Measurements from ENCODE around the gene VWA8. TPM values are rescaled to one million over a fixed set of nuclear protein-coding genes. Genes with fewer than 3 reads are reported as not detected.

VWA8 gene
- total and polyA plus RNA-seq, 2 of the 8 experiments (the other 6 are each of a cell fraction or from before 2014, with no cell fraction given) = 5.9 to 19.6 TPM

- 86% methylated on average over 2 of the region's 2 CpGs; no CpG with 5 or more reads in 1 of the 2 experiments for WGBS, 2 experiments (ENCODE audit: extremely low coverage in 1 of 2, insufficient coverage in 1 of 2, insufficient read length in 1 of 2, insufficient replicate concordance in 2 of 2, low coverage in 1 of 2, low lambda C conversion rate in 2 of 2, missing lambda C conversion rate in 1 of 2)
These were observed 112.3 kb downstream of the VWA8 start for GRCh38 chr13:41848435-41849255.

More at GRCh38 chr13:41848435-41849255, 112.3 kb downstream of the VWA8 start:
- Histone ChIP-seq H3K9me3 (ENCODE audit: insufficient read depth in 2 of 2, low read depth in 1 of 2, low read length in 1 of 2) (no peaks in the 10 kb centered on the region; a peak in 1 of 4 replicates), H3K36me3 (ENCODE audit: control insufficient read depth in 2 of 4, insufficient read depth in 4 of 4, low read length in 3 of 4) (no peaks in the 10 kb centered on the region; a peak in 1 of 8 replicates), H2AK5ac (ENCODE audit: low read depth, low read length) (no peak overlapping the region), H3K14ac (ENCODE audit: insufficient read length) (no peak overlapping the region), H3K27ac (ENCODE audit: low read depth, low read length) (no peak overlapping the region), H2BK5ac (ENCODE audit: low read depth, low read length) (no peak overlapping the region), H3K23me2 (ENCODE audit: low read depth, low read length) (no peaks in the 10 kb centered on the region), H4K91ac (replicated peaks; ENCODE audit: insufficient read length, low read length) (no peak overlapping the region), H3K23ac (ENCODE audit: insufficient read length) (no peak overlapping the region), H3K9ac (replicated peaks in 1 of 4; ENCODE audit: extremely low read depth in 1 of 4, low read depth in 3 of 4, low read length in 3 of 4) (no peak overlapping the region), H3K18ac (ENCODE audit: extremely low read depth, low read length) (no peak overlapping the region), H3K56ac (replicated peaks; ENCODE audit: insufficient read length, low read depth, low read length) (no peak overlapping the region), H3K79me1 (ENCODE audit: low read depth, low read length) (no peaks in the 10 kb centered on the region), H4K8ac (ENCODE audit: extremely low read depth, insufficient read depth, low read length) (no peak overlapping the region), H2BK15ac (ENCODE audit: low read length) (no peak overlapping the region), H3K4me2 (ENCODE audit: insufficient read depth in 1 of 2, low read depth in 2 of 2, low read length in 2 of 2) (no peak overlapping the region), H3K79me2 (ENCODE audit: control insufficient read depth in 1 of 2, insufficient read depth in 2 of 2, low read length in 2 of 2) (no peaks in the 10 kb centered on the region), H4K5ac (ENCODE audit: insufficient read length, low read depth, low read length) (no peak overlapping the region), H4K20me1 (replicated peaks in 1 of 2; ENCODE audit: control insufficient read depth in 1 of 2, insufficient read depth in 2 of 2, low read length in 2 of 2) (no peaks in the 10 kb centered on the region), H2BK20ac (ENCODE audit: low read length) (no peak overlapping the region), H3K4ac (replicated peaks; ENCODE audit: insufficient read length, low read depth, low read length) (no peak overlapping the region), H3K4me1 (replicated peaks in 1 of 4; ENCODE audit: control insufficient read depth in 3 of 4, insufficient read depth in 4 of 4, low read length in 3 of 4) (no peaks in the 10 kb centered on the region), H2BK12ac (ENCODE audit: low read depth, low read length) (no peak overlapping the region), H2BK120ac (replicated peaks; ENCODE audit: low read depth, low read length) (no peak overlapping the region), H3K4me3 (ENCODE audit: extremely low read depth in 1 of 4, insufficient read depth in 2 of 4, low read depth in 3 of 4, low read length in 4 of 4) (no peak overlapping the region), H2AFZ (ENCODE audit: low read length) (no peak overlapping the region), H3K27me3 (replicated peaks in 1 of 4; ENCODE audit: control insufficient read depth in 3 of 4, extremely low read depth in 1 of 4, insufficient read depth in 3 of 4, low read length in 3 of 4) (no peaks in the 10 kb centered on the region)
- TF ChIP-seq GABPA (IDR thresholded peaks at IDR 0.05; ENCODE audit: borderline replicate concordance, insufficient read depth, low read length) (no peak), JUND (IDR thresholded peaks at IDR 0.05; ENCODE audit: low read length) (no peak), KDM5A (IDR thresholded peaks at IDR 0.05; ENCODE audit: low read length) (no peak), SP4 (IDR thresholded peaks at IDR 0.05; ENCODE audit: low read length) (no peak)
- TF ChIP-seq, protein P1, sequence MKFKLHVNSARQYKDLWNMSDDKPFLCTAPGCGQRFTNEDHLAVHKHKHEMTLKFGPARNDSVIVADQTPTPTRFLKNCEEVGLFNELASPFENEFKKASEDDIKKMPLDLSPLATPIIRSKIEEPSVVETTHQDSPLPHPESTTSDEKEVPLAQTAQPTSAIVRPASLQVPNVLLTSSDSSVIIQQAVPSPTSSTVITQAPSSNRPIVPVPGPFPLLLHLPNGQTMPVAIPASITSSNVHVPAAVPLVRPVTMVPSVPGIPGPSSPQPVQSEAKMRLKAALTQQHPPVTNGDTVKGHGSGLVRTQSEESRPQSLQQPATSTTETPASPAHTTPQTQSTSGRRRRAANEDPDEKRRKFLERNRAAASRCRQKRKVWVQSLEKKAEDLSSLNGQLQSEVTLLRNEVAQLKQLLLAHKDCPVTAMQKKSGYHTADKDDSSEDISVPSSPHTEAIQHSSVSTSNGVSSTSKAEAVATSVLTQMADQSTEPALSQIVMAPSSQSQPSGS (IDR thresholded peaks at IDR 0.05; ENCODE audit: low read length) = no peak
- TF ChIP-seq, protein P2, sequence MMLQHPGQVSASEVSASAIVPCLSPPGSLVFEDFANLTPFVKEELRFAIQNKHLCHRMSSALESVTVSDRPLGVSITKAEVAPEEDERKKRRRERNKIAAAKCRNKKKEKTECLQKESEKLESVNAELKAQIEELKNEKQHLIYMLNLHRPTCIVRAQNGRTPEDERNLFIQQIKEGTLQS (IDR thresholded peaks at IDR 0.05; ENCODE audit: insufficient read depth, low read depth, low read length) = no peak
- no peak for FAIRE-seq
- POLR2A ChIA-PET (ENCODE audit: partially characterized antibody) = no interaction called here
- DNase-seq (ENCODE audit: low read depth in 1 of 2, low spot score in 2 of 2) = no peak
- CTCF ChIA-PET (ENCODE audit: partially characterized antibody) = interaction anchor here (0.8 kb wide), 1 partner anchor 180 kb away, joined by 3 read pairs; no protein-coding TSS in a partner anchor
